ENCODE data around the gene CCDC68.
"Not testable (repeated sequence)": the region's sequence is repeated elsewhere in the genome, so short reads cannot be mapped to it uniquely, and the experiment has no call there.

CCDC68 gene

DNA sequence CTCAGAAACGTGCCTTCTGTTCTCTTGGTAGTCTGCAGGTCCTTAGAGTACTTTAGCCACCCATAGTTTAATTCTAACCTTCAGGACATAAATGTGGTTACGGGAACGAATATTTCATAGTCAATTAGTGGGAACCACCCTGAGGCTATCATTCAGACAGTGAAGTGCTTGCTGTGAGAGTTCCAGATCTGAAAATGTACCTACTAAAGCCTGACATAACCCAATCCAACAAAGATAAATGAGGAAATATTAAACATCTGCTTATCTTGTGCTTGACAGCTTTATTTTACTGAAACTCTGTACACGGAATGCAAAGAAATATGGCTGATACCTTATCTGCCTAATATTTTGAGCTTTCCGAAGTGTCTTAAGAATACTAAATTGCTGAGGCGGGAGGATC lies 88.0 kb downstream of the CCDC68 start:
- DNase-seq, result no peak

DNA sequence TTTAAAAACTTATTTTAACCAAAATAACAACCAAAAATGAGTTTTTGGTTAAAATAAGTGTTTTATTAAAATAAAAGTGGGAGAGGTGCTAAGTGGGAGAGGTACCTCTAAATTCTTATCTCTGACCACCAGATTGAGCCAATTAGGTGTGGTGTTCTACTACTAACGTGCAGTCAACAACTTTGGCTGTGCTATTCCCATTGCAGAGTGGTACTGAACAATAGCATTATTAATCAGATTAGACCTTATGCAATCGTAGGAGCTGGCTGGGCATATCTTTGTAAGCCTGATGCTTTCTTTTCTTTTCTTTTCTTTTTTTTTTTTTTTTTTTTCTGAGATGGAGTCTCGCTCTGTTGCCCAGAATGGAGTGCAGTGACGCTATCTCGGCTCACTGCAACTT lies 92.1 kb downstream of the CCDC68 start:
- DNase-seq, result no peak

DNA sequence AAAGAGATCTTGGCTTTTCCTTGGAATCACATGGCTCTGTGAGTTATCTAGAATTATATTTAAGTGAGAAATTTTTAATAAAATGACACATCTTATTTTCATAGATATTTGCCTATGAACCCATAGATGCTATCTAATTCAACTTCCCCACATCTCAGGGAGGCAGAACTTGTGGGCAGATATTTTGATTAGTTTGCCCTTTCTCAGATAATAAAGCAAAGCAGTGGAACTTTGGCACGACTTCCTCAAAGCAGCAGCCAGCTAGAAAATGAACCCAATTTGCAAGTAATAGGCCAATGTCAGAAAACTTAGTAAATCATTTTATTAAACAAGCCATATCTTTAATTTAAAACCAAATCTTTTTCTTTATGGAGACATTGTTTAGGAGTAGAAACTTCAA lies 98.3 kb downstream of the CCDC68 start:
- no peak for DNase-seq

DNA sequence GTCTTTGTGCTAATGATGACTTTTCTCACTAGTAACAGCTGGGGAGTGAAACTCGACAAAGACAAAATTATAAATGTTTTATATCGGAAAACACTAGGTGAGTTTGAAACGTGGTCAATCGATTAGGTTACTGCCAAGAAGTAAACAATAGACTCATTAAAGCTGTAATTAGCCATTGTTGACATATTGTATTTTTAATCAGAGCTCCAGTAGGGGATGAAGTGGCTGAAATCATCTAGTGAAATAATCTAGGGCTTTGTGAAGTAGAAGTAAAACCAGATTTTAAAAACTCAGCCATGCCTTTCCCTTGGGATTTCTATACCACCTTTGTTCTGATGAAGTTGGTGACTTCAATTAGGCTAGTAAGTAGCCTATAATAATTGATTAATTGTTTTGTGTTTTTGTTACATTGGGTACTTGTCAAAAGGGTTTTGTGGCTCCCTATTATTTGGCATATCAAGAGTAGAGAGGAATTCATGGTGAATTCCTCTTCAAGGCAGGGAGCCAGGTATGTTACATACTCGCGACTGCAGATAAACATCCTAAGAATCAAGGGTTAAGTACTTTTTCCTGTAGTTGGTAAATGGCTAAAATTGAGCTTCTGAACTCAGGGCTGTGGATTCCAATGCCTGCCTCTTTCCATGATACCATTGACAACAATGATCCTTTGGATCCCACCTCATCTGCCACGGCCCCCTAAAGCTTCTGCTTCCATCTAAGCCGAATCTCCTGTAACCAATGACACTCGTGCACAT lies 99.4 kb downstream of the CCDC68 start:
- DNase-seq, result no peak

DNA sequence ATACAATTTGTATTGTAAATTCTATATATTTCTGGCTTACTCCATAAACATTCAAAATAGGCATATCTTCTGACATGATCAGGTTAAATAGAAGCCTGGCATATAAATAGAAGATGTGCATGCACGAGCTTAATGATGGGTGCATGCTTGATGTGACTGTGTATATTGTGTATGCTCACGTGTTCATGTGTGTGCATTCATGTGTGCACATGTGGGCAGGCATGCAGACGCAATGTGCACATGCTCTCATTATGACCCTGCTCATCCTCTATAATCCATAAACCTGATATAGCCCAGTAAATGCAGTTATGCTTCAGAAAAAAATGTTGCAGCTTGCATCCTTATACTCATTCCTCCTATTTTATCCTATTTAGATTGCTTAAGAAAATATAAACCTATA lies 101.8 kb downstream of the CCDC68 start:
- no peak for DNase-seq

DNA sequence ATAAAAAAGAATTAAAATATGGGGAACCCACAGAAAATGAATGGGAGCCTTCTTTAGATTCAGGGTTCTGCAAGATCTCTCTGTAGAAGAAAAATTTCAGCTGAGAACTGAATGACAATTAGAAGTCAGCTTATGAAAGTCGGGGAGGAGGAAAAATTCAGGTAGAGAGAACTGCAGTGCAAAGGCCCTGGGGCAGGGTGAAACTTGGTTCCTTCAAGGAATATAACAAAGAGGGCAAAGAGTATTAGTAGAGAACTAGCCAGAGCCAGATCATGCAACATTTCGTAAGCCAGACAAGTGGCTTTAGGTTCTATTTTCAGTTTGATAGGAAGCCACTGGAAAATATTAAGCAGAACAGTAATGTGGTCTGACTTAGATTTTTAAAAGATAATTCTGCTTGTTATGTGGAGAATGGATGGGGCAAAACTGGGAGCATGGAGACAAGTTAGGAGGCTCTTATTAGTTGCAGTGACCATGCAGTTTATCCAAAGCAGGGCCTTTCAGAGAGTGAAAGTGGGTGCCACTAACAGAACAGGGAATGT lies 103.1 kb downstream of the CCDC68 start:
- DNase-seq, result no peak

DNA sequence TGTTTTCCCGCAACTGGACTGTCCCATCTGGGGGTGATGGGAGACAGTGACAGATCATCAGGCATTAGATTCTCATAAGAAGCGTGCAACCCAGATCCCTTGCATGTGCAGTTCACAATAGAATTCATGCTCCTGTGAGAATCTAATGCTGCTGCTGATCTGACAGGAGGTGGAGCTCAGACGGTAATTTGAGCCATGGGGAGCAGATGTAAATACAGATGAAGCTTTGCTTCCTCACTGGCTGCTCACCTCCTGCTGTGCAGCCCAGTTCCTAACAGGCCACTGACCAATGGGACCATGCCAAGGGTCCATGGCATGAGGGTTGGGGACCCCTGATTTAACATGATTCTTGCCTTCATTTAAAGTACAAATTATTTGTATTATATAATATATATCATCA lies 104.2 kb downstream of the CCDC68 start:
- not testable (repeated sequence) for DNase-seq

DNA sequence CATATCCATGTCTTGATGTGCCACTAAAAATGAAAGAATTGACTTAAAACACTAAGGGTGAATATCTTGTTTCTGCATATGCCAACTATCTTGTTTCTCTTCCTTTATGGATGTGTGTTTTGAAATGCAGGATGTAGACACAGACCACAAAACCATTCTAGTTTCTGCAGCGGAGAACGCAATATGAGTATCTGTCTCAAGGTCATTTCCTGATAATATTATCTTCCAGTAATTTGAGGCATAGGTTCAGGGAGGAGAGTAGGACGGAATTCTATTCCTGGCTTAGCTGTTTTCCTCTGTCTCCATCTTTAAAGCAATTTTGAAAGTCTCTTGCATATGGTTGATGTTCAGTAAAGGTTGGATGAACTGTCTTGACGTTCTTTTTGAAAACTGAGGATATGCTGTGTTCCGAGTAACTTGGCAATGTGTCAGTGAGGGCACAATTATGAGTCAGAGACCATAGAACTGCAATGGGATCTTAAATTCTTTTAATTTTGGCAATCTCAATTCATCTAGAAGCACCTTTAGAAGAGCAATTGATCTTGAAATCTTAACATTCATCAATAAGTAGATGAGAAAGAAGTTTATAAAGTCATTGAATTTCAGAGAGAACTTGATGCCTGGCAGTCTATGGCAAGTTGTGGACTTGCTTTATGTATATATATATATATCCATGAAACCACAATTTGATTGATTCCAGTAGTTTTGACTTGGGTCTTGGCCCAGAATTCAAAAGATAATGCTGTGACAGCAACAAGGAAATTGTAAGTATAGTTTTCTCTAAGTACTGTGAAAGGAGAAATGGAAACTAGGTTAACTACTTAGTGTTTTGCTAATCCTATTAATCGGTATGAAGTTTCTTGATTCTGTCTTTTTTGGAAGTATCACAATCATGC lies 106.2 kb downstream of the CCDC68 start:
- DNase-seq, result no peak

Measured in NCI-H1105 (cell line).